Bone marrow (tissue), 2 donors: ENCODE data around the gene ALAD.
A peak's percentile ranks its signal among the peaks of the same experiment; 100 is the strongest.

Experiments used
- DNase-seq, 2 donors: peaks; one replicate each; lab custom pipeline; 2025; lab: John Stamatoyannopoulos, UW

The ALAD gene

GRCh38 chr9:113345671-113346070, 55.4 kb downstream of the ALAD start:
- DNase-seq: no peak

GRCh38 chr9:113345190-113345589, 55.9 kb downstream of the ALAD start:
- no peak for DNase-seq

- DNase-seq: peak in 1 of 2 donors; percentile 84
Observed at GRCh38 chr9:113343732-113344231, 57.3 kb downstream of the ALAD start.

- no peak for DNase-seq
Observed at GRCh38 chr9:113341712-113342410, 59.2 kb downstream of the ALAD start.

GRCh38 chr9:113340011-113340699, 60.9 kb downstream of the ALAD start, which contains the start of gene WDR31:
Gene WDR31 (minus strand): TSS chr9:113340275. CDS start chr9:113332022, 8,253 bp downstream.
- DNase-seq: peak; percentile 66 to 67

- DNase-seq: no peak
Observed at GRCh38 chr9:113337714-113338113, 63.4 kb downstream of the ALAD start.
